Right atrium auricular region (tissue), 2 donors: ENCODE results near the gene SHISAL2A. TPM values are rescaled to one million over a fixed set of nuclear protein-coding genes. Genes with fewer than 3 reads are reported as not detected.

Experiments
- DNase-seq: peaks from one replicate; pipeline ENCODE4 v3.0.0-alpha.2; 2019; ENCODE audit warnings: low spot score
- H3K27ac ChIP-seq, 2 donors: fragments of 200-600 bp; sonication (generic); 1 replicate in 1 of 2; 2 replicates in 1 of 2; pipeline ENCODE4 v1.5.1; 2016 to 2019
- H3K27me3 ChIP-seq, 2 donors: fragments of 200-600 bp; sonication (generic); one replicate each; pipeline versions ENCODE4 v1.5.1 to v1.6.0; 2017 to 2019
- H3K36me3 ChIP-seq: fragments of 200-600 bp; sonication (generic); one replicate; pipeline ENCODE4 v1.5.1; 2016
- H3K4me1 ChIP-seq, 2 donors: fragments of 200-600 bp; sonication (generic); one replicate each; pipeline versions ENCODE4 v1.5.1 to v1.6.0; 2017 to 2019
- H3K4me3 ChIP-seq, 2 donors: fragments of 200-600 bp; sonication (generic); 1 replicate in 1 of 2; 2 replicates in 1 of 2; pipeline ENCODE4 v1.5.1; 2017 to 2019; ENCODE audit warnings: mild to moderate bottlenecking in 1 of 2, moderate library complexity in 1 of 2
- H3K9me3 ChIP-seq, 2 donors: fragments of 200-600 bp; sonication (generic); one replicate each; pipeline ENCODE4 v1.5.1; 2019
- total RNA-seq, 2 donors: library from RNA; depleted of rRNA; stranded (reverse); fragments of >200 nt; gene quantifications; one replicate each; pipeline ENCODE4 v1.1.0, GENCODE V29; 2016
- TF ChIP-seq, protein P1 (sequence below), 2 donors: fragments of 200-600 bp; sonication (generic); IDR thresholded peaks; one replicate each; pipeline ENCODE4 v1.5.1; 2019; ENCODE audit warnings: antibody characterized with exemption in 2 of 2

SHISAL2A gene
- total RNA-seq, 2 donors from 2014 or later = not detected

DNA sequence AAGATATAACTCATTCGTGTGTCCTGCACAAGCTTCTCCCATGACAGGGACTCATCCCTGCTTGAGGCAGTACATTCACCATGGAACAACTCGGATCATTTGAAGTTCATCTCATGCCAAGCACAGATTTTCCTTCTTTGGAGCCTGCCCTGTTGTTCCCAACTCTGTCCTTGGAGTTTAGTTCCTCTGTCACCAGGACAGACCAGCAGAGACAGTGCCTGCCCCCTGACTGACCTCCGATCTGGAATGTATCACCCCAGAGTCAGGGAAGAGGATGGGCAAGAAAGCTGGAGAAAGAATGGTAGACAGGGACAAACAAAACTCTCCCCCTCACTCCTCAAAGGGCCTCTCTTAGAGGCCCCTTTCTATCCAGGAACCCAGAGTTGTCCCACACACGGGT is 5.0 kb downstream of the SHISAL2A start:
- no peak overlapping the region for H3K4me3 ChIP-seq
- no peaks in the 10 kb centered on the region for H3K36me3 ChIP-seq

DNA sequence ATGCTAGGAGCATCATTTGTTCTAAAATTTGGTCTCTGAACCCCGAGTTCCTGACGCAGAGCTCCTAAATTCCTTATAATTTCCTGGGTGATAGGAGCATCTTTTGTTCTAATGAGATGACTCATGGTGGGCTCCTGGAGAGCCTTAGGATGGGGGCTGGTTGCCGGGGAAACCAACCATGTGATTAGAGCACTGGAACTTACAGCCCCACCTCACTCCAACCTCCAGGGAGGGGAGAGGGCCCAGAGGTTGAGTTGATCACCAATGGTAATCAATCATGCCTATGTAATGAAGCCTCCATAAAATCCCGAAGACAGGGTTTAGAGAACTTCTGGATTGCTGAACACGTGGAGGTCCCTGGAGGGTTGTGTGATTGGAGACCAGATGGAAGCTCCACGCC is 7.7 kb downstream of the SHISAL2A start:
- no peaks in the 10 kb centered on the region for H3K36me3 ChIP-seq
- no peaks in the 10 kb centered on the region for H3K27me3 ChIP-seq
- no peak for DNase-seq
- H3K9me3 ChIP-seq = no peaks in the 10 kb centered on the region
- no peaks in the 10 kb centered on the region for H3K4me1 ChIP-seq
- H3K4me3 ChIP-seq = no peak overlapping the region
- H3K27ac ChIP-seq = no peak overlapping the region
- TF ChIP-seq, protein P1, sequence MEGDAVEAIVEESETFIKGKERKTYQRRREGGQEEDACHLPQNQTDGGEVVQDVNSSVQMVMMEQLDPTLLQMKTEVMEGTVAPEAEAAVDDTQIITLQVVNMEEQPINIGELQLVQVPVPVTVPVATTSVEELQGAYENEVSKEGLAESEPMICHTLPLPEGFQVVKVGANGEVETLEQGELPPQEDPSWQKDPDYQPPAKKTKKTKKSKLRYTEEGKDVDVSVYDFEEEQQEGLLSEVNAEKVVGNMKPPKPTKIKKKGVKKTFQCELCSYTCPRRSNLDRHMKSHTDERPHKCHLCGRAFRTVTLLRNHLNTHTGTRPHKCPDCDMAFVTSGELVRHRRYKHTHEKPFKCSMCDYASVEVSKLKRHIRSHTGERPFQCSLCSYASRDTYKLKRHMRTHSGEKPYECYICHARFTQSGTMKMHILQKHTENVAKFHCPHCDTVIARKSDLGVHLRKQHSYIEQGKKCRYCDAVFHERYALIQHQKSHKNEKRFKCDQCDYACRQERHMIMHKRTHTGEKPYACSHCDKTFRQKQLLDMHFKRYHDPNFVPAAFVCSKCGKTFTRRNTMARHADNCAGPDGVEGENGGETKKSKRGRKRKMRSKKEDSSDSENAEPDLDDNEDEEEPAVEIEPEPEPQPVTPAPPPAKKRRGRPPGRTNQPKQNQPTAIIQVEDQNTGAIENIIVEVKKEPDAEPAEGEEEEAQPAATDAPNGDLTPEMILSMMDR (IDR thresholded peaks at IDR 0.05) = no peak

More for the DNA sequence above, 5.0 kb downstream of the SHISAL2A start:
- no peak for DNase-seq
- TF ChIP-seq, protein P1 (IDR thresholded peaks at IDR 0.05) = no peak
- Histone ChIP-seq H3K27ac (no peak overlapping the region), H3K9me3 (no peaks in the 10 kb centered on the region), H3K27me3 (peaks cover 0 to 3% of the 10 kb centered on the region in 2 donors), H3K4me1 (peaks cover 0 to under 1% of the 10 kb centered on the region in 2 donors)

DNA sequence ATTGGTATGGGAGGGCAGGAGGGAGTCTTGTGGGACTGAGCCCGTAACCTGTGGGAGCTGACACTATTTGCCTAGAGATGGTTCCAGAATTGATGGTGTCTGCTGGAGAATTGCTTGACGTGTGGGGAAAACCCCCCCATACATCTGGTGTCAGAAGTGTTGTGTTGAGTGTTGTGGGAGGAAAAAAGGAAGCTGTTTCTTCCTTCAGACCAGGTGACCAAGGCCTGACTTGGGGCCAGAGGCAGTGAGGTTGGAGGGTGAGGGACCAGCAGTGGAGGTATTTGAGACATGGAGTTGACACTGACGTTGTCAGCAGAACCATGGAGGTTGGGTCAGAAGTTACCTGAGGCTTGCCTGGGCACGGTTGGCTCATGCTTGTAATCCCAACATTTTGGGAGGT is 8.3 kb downstream of the SHISAL2A start:
- TF ChIP-seq, protein P1 (IDR thresholded peaks at IDR 0.05) = no peak
- H3K9me3 ChIP-seq = no peaks in the 10 kb centered on the region
- no peak overlapping the region for H3K4me3 ChIP-seq

DNA sequence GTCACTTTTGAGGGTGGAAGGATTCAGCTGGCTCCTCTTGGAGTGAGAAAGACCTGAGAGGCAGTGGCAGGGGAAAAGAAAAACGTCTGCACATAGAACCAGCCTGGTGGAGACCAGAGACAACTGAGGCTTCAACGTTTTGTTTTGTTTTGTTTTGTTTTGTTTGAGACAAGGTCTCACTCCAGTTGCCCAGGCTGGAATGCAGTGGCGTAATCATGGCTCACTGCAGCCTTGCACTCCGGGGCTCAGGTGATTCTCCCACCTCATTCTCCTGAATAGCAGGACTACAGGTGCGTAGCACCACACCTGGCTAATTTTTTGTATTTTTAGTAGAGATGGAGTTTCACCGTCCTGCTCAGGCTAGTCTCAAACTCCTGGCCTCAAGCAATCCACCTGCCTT is 12.3 kb downstream of the SHISAL2A start:
- no peak overlapping the region for H3K27ac ChIP-seq
- no peaks in the 10 kb centered on the region for H3K36me3 ChIP-seq
- TF ChIP-seq, protein P1 (IDR thresholded peaks at IDR 0.05) = no peak
- H3K9me3 ChIP-seq = no peaks in the 10 kb centered on the region
- no peaks in the 10 kb centered on the region for H3K4me1 ChIP-seq
- H3K4me3 ChIP-seq = no peak overlapping the region
- DNase-seq = no peak
- no peaks in the 10 kb centered on the region for H3K27me3 ChIP-seq

More for the DNA sequence above, 8.3 kb downstream of the SHISAL2A start:
- Histone ChIP-seq H3K27me3 (no peaks in the 10 kb centered on the region), H3K36me3 (no peaks in the 10 kb centered on the region), H3K27ac (no peak overlapping the region), H3K4me1 (no peaks in the 10 kb centered on the region)
- no peak for DNase-seq

DNA sequence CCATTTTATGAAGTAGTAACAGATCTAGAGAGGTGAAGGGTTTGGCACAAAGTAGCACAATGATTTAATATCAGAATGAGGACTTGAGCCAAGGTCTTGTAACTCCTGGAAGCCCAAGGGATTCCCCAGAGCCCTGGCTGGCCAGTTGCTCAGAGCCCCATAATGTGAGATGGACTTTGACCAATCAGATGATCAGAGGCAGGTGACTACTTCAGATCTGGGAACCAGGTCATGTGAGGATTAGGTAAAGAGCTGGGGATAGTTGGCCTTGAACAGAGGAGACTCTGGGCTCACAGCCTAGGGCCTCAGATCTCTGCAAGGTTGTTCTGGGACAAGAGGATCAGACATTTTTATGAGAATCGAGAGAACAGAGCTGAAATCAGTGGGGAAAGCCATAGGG is 18.9 kb downstream of the SHISAL2A start:
- Histone ChIP-seq H3K4me1 (no peaks in the 10 kb centered on the region), H3K27me3 (no peaks in the 10 kb centered on the region), H3K27ac (no peak overlapping the region), H3K4me3 (no peak overlapping the region), H3K9me3 (no peaks in the 10 kb centered on the region), H3K36me3 (no peaks in the 10 kb centered on the region)
- no peak for DNase-seq
- TF ChIP-seq, protein P1 (IDR thresholded peaks at IDR 0.05) = no peak

DNA sequence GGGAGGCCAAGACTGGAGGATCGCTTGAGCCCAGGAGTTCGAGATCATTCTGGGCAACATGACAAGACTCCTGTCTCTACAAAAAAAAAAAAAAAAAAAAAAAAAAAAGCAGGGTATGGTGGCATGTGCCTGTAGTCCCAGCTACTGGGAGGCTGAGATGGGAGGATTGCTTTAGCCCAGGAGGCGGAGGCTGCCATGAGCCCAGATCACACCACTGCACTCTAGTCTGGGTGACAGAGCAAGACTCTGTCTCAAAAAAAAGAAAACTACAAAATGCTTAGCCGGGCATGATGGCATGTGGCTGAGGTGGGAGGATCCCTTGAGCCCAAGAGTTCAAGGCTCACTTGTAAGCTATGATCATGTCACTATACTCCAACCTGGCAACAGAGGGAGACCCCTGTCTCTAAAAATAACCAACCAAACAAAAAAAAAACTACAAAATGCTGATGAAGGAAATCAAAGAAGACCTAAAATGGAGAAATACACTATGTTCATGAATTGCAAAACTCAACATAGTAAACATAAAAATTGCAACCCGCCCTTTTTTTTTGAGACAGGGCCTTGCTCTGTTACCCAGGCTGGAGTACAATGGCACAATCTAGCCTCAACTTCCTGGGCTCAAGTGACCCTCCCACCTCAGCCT is 20.4 kb downstream of the SHISAL2A start:
- Histone ChIP-seq H3K27ac (no peak overlapping the region), H3K36me3 (no peaks in the 10 kb centered on the region), H3K27me3 (no peaks in the 10 kb centered on the region), H3K4me1 (no peaks in the 10 kb centered on the region), H3K4me3 (no peak overlapping the region), H3K9me3 (no peaks in the 10 kb centered on the region)
- DNase-seq = no peak
- TF ChIP-seq, protein P1 (IDR thresholded peaks at IDR 0.05) = no peak
